ENCODE measurements around the gene TSN. TPM values are rescaled to one million over a fixed set of nuclear protein-coding genes. Genes with fewer than 3 reads are reported as not detected.

Gene TSN
- total and polyA plus RNA-seq, 10 donors: 18.2 to 48.3 (median 40.1) TPM

DNA sequence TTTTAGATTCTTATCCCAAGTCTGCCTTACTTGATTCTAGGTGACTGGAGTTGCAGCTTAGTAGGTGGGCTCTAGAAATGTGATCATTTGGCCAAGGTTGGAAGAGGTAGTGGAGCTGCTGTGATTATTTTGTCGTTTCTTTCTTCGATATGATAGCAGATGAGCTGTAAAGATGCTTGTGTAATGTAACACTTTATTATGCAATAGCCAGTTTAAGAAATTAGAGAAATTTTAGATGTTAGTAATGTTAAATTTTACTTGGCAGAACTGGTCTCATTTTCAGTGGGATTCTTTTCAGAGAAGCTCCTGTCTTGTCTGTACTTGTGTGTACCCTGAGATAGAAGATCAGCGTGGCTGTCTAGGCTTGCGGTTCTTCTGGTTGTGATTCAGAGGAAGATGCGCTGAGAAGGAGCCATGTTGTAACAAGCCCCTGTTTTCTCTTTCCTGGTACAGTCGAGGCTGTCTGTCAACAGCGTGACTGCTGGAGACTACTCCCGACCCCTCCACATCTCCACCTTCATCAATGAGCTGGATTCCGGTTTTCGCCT, 9.3 kb downstream of the TSN start:
- TF ChIP-seq, protein P1, sequence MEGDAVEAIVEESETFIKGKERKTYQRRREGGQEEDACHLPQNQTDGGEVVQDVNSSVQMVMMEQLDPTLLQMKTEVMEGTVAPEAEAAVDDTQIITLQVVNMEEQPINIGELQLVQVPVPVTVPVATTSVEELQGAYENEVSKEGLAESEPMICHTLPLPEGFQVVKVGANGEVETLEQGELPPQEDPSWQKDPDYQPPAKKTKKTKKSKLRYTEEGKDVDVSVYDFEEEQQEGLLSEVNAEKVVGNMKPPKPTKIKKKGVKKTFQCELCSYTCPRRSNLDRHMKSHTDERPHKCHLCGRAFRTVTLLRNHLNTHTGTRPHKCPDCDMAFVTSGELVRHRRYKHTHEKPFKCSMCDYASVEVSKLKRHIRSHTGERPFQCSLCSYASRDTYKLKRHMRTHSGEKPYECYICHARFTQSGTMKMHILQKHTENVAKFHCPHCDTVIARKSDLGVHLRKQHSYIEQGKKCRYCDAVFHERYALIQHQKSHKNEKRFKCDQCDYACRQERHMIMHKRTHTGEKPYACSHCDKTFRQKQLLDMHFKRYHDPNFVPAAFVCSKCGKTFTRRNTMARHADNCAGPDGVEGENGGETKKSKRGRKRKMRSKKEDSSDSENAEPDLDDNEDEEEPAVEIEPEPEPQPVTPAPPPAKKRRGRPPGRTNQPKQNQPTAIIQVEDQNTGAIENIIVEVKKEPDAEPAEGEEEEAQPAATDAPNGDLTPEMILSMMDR (IDR thresholded peaks at IDR 0.05 in 8 of 11, conservative IDR thresholded peaks at IDR 0.05 in 3 of 11): no peak
- TF ChIP-seq POLR2A (IDR thresholded peaks at IDR 0.05): no peak
- TF ChIP-seq POLR2AphosphoS5 (IDR thresholded peaks at IDR 0.05): no peak
- 78 to 91% (median 85%) methylated on average over 10 of the region's 10 CpGs for WGBS, 5 donors

DNA sequence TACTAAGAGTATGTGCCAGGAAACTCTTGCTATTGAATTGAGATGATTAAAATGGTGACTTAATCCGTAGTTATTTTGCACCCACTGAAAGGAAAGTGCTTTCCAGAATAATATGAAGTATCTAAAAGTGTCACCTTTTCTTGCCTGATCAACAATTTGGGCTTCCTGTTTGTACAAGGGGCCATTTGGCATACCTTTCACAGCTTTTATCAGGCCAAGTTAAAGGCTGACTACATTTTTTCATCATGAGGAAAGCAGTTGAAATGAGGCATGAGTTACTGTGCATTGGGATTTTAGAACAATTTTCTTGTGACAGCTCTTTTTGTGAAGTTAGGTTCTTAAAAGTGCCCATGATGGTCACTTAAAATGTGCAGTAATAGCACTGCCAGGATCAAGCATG, 11.2 kb downstream of the TSN start:
- intact Hi-C loops (cut with DNase I; ENCODE audit: low total_unique reads): no loop called here

More for the DNA sequence above, 9.3 kb downstream of the TSN start:
- H3K27ac ChIP-seq: no peak overlapping the region
- no peaks in the 10 kb centered on the region for H3K27me3 ChIP-seq (replicated peaks in 1 of 7)
- intact Hi-C loops (cut with DNase I; ENCODE audit: low total_unique reads): no loop called here
- no peaks in the 10 kb centered on the region for H3K9me3 ChIP-seq
- H3K4me1 ChIP-seq: peaks cover 0 to 8% (median 0%) of the 10 kb centered on the region in 6 donors
- no peak for DNase-seq
- no peak overlapping the region for H3K4me3 ChIP-seq
- peaks cover 0 to 100% (median 89%) of the 10 kb centered on the region in 6 donors for H3K36me3 ChIP-seq

DNA sequence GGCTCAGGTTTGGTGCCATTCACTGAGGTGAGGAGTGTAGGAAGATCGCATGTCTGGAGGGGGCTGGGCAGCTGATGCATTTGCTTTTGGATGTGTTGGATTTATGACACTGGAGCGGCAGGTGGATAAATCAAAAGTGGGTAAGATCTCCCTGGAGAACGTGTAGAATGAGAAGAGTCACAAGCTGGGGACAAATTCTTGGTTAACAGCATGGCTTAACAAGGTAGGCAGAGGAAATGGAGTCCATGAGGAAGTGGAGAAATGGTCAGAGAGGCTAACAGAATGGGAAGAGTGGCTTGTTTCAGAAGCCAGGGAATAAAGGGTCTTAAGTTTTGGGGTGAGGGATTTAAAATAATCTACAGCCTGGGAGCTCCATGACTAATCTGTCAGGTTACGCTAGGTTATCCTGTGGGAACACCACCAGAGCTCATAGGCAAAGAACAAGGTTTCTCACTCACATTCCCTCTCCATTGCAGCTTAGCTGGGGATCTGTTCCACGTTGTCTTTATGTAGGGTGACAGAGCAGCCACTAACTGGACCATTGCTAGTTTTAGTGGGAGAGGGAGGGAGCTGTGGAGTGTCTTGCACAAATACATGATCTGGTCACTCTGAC, 12.8 kb downstream of the TSN start:
- intact Hi-C loops (cut with DNase I; ENCODE audit: low total_unique reads): no loop called here
- TF ChIP-seq POLR2A (IDR thresholded peaks at IDR 0.05) (no peak), POLR2AphosphoS5 (IDR thresholded peaks at IDR 0.05) (no peak)
- TF ChIP-seq, protein P1 (IDR thresholded peaks at IDR 0.05 in 8 of 11, conservative IDR thresholded peaks at IDR 0.05 in 3 of 11): no peak
- Histone ChIP-seq H3K4me3 (no peak overlapping the region), H3K27me3 (replicated peaks in 1 of 7) (no peaks in the 10 kb centered on the region), H3K36me3 (peaks cover 0 to 73% (median 56%) of the 10 kb centered on the region in 6 donors), H3K9me3 (no peaks in the 10 kb centered on the region), H3K27ac (no peak overlapping the region), H3K4me1 (no peaks in the 10 kb centered on the region)
- WGBS, 5 donors: 77 to 92% (median 86%) methylated on average over 5 of the region's 5 CpGs
- DNase-seq: no peak

More for the DNA sequence above, 11.2 kb downstream of the TSN start:
- H3K4me1 ChIP-seq: no peaks in the 10 kb centered on the region
- TF ChIP-seq POLR2AphosphoS5 (IDR thresholded peaks at IDR 0.05) (no peak), POLR2A (IDR thresholded peaks at IDR 0.05) (no peak)
- TF ChIP-seq, protein P1 (IDR thresholded peaks at IDR 0.05 in 8 of 11, conservative IDR thresholded peaks at IDR 0.05 in 3 of 11): no peak
- H3K27me3 ChIP-seq (replicated peaks in 1 of 7): no peaks in the 10 kb centered on the region
- no peak overlapping the region for H3K27ac ChIP-seq
- no peak for DNase-seq
- 88 to 98% (median 94%) methylated on average over 1 of the region's 1 CpG for WGBS, 5 donors
- peaks cover 0 to 90% (median 72%) of the 10 kb centered on the region in 6 donors for H3K36me3 ChIP-seq
- H3K4me3 ChIP-seq: no peak overlapping the region
- no peaks in the 10 kb centered on the region for H3K9me3 ChIP-seq

DNA sequence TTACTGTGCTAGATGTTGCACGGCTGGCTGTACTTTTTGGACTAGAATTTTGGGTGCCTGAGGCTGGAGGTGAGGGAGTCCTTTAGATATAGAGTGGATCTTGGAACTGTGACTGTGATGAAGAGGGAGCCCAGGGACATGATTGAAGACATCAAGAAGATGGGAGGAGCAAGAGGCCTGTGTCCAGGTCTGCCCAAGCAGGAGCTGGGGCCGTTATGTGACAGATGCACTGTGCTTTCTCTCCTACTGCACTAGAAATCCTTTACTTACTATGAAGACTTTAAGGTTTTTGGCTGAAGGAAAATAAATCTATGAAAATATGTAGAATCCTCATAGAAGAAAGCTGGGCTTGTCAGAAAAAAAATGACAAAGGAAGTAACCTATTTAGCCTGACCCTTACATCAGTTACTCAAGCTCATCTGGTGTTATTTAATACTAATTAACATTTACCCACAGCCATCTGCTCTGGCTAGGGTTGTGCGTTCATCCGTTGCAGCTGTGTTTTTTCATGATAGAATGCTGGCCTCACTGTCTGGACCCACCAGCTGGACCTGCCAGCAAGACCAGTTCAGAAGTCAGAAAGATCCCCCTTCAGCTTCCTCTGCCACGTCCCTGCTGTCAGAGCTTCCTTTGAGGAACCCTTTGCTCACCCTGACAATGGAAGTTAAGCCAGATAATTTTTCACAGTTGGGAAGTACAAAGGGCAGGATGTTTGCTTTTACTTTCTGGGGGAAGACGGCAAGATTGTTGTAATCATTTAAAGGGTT, 16.7 kb downstream of the TSN start:
- 50 to 67% (median 60%) methylated on average over 6 of the region's 6 CpGs for WGBS, 5 donors

More for the DNA sequence above, 16.7 kb downstream of the TSN start:
- intact Hi-C loops (cut with DNase I; ENCODE audit: low total_unique reads): no loop called here
- no peak for TF ChIP-seq POLR2A (IDR thresholded peaks at IDR 0.05)
- no peak for TF ChIP-seq POLR2AphosphoS5 (IDR thresholded peaks at IDR 0.05)
- TF ChIP-seq, protein P1 (IDR thresholded peaks at IDR 0.05 in 8 of 11, conservative IDR thresholded peaks at IDR 0.05 in 3 of 11): no peak
- H3K9me3 ChIP-seq: no peaks in the 10 kb centered on the region
- peaks cover 0 to 34% (median 17%) of the 10 kb centered on the region in 6 donors for H3K36me3 ChIP-seq
- no peaks in the 10 kb centered on the region for H3K27me3 ChIP-seq (replicated peaks in 1 of 7)
- H3K4me3 ChIP-seq: no peak overlapping the region
- H3K4me1 ChIP-seq: no peaks in the 10 kb centered on the region
- H3K27ac ChIP-seq: no peak overlapping the region
- no peak for DNase-seq

Data from spleen (tissue), 11 donors.